ENCODE results near the gene NTSR1. TPM values are rescaled to one million over a fixed set of nuclear protein-coding genes. Genes with fewer than 3 reads are reported as not detected.
A peak's percentile ranks its signal among the peaks of the same experiment; 100 is the strongest.

Gene NTSR1
- total and polyA plus RNA-seq, 5 donors from 2014 or later = 0.11 to 0.37 TPM; not detected in 3

DNA sequence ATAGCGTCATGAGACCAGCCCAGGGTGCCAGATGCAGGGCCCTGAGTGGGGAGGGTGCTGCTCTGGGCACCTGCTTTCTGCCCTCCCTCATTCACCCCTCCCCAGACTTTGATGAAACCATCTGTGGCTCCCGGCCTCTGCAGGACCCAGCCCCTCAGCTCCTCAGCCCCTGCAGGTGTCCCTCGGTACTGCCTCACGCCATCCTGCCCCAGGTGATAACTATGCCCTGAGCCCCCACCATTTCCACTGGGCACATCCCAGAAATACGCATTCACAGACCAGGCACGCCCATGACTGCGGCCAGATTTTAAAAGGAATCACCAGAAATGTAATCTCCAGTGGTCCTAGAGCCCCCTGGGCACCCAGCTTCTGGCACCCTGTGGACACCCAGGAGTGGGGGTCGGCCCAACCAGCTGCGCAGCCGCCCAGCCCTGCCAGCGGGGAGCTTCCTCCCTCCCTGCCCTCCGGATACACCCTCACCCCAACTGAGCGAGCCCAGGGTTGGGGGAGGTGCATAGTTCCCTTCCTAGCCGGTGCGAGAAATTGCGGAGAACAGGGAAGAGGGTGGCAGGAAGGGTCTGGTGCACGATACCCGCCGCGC is 615 bp upstream of the NTSR1 start:
- Histone ChIP-seq H3K4me1 (ENCODE audit: control insufficient read depth, insufficient read depth, low read length, poor library complexity, severe bottlenecking) (peaks cover 25% of the 10 kb centered on the region), H3K27ac (ENCODE audit: insufficient read depth, low read length, poor library complexity, severe bottlenecking) (no peak overlapping the region), H3K36me3 (ENCODE audit: control insufficient read depth, insufficient read depth, low read length) (no peaks in the 10 kb centered on the region), H3K4me3 (ENCODE audit: low read depth, low read length) (no peak overlapping the region), H3K9me3 (ENCODE audit: control insufficient read depth in 2 of 2, low read length in 2 of 2) (no peaks in the 10 kb centered on the region), H3K27me3 (ENCODE audit: control insufficient read depth, insufficient read depth, low read length) (no peaks in the 10 kb centered on the region)
- Mint-ChIP-seq H3K27ac (no peak overlapping the region), H3K27me3 (peaks cover 29% of the 10 kb centered on the region), H3K36me3 (no peaks in the 10 kb centered on the region), H3K4me1 (peaks cover 4 to 19% (median 8%) of the 10 kb centered on the region in 4 donors), H3K4me3 (peak overlapping the region in 3 of 4 donors; percentile 62 to 81 (median 63)), H3K9me3 (peaks cover 0 to 2% (median 0%) of the 10 kb centered on the region in 7 donors)
- peak in 1 of 3 donors; percentile 20 for DNase-seq
- ATAC-seq (ENCODE audit: low read depth in 2 of 2) = no peak

DNA sequence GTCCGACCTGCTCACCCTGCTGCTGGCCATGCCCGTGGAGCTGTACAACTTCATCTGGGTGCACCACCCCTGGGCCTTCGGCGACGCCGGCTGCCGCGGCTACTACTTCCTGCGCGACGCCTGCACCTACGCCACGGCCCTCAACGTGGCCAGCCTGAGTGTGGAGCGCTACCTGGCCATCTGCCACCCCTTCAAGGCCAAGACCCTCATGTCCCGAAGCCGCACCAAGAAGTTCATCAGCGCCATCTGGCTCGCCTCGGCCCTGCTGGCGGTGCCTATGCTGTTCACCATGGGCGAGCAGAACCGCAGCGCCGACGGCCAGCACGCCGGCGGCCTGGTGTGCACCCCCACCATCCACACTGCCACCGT is 885 bp downstream of the NTSR1 start:
- ATAC-seq (ENCODE audit: low read depth in 2 of 2) = no peak
- Histone ChIP-seq H3K27ac (ENCODE audit: insufficient read depth, low read length, poor library complexity, severe bottlenecking) (no peak overlapping the region), H3K36me3 (ENCODE audit: control insufficient read depth, insufficient read depth, low read length) (no peaks in the 10 kb centered on the region), H3K4me3 (ENCODE audit: low read depth, low read length) (no peak overlapping the region), H3K4me1 (ENCODE audit: control insufficient read depth, insufficient read depth, low read length, poor library complexity, severe bottlenecking) (peaks cover 19% of the 10 kb centered on the region), H3K27me3 (ENCODE audit: control insufficient read depth, insufficient read depth, low read length) (no peaks in the 10 kb centered on the region), H3K9me3 (ENCODE audit: control insufficient read depth in 2 of 2, low read length in 2 of 2) (no peaks in the 10 kb centered on the region)
- no peak for DNase-seq
- Mint-ChIP-seq H3K27ac (no peak overlapping the region), H3K9me3 (peaks cover 0 to 2% (median 0%) of the 10 kb centered on the region in 7 donors), H3K4me1 (peaks cover 0 to 14% (median 4%) of the 10 kb centered on the region in 4 donors), H3K4me3 (peak overlapping the region in 2 of 4 donors; percentile 41 to 53), H3K36me3 (no peaks in the 10 kb centered on the region), H3K27me3 (peaks cover 29% of the 10 kb centered on the region)

DNA sequence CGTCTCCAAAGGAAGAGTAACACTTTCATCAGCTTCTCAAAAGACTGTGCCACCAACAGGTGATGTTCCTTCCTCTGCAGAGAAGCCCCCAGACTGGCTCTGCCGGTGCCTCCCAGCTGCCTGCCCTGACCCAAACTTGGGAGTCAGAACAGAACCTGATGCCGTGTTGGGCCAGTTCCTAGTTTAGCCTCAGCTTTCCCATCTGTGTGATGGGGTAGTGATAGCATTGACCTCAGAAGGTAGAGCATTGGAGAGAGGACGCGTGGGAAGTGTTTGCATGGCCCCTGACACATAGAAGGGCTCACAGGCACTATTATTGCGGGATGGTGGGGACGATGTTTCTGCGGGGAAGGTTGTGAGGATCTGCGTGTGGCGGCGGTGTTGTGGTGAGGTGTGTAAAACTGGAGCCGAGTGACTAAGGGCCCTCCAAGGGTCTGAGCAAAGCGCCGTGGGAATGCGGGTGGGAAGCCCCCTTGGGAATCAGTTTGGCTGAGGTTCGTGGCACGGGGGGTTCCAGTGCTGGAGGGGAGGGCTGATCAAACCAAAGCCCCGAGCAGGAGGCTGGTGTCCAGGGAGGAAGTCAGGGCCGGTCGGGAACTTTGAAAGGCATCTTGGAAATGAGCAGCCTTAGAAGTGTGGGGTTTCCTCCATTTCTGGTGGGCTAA is 1.7 kb downstream of the NTSR1 start:
- Histone ChIP-seq H3K4me1 (ENCODE audit: control insufficient read depth, insufficient read depth, low read length, poor library complexity, severe bottlenecking) (peaks cover 20% of the 10 kb centered on the region), H3K27me3 (ENCODE audit: control insufficient read depth, insufficient read depth, low read length) (no peaks in the 10 kb centered on the region), H3K4me3 (ENCODE audit: low read depth, low read length) (no peak overlapping the region), H3K36me3 (ENCODE audit: control insufficient read depth, insufficient read depth, low read length) (no peaks in the 10 kb centered on the region), H3K27ac (ENCODE audit: insufficient read depth, low read length, poor library complexity, severe bottlenecking) (no peak overlapping the region), H3K9me3 (ENCODE audit: control insufficient read depth in 2 of 2, low read length in 2 of 2) (no peaks in the 10 kb centered on the region)
- peaks cover 29% of the 10 kb centered on the region for H3K27me3 Mint-ChIP-seq
- H3K9me3 Mint-ChIP-seq = peaks cover 0 to 2% (median 0%) of the 10 kb centered on the region in 7 donors
- H3K4me1 Mint-ChIP-seq = peaks cover 0 to 16% (median 8%) of the 10 kb centered on the region in 4 donors
- H3K4me3 Mint-ChIP-seq = peak overlapping the region; percentile 21 to 71 (median 66)
- ATAC-seq (ENCODE audit: low read depth in 2 of 2) (no peak), DNase-seq (no peak)
- H3K27ac Mint-ChIP-seq = no peak overlapping the region
- no peaks in the 10 kb centered on the region for H3K36me3 Mint-ChIP-seq

DNA sequence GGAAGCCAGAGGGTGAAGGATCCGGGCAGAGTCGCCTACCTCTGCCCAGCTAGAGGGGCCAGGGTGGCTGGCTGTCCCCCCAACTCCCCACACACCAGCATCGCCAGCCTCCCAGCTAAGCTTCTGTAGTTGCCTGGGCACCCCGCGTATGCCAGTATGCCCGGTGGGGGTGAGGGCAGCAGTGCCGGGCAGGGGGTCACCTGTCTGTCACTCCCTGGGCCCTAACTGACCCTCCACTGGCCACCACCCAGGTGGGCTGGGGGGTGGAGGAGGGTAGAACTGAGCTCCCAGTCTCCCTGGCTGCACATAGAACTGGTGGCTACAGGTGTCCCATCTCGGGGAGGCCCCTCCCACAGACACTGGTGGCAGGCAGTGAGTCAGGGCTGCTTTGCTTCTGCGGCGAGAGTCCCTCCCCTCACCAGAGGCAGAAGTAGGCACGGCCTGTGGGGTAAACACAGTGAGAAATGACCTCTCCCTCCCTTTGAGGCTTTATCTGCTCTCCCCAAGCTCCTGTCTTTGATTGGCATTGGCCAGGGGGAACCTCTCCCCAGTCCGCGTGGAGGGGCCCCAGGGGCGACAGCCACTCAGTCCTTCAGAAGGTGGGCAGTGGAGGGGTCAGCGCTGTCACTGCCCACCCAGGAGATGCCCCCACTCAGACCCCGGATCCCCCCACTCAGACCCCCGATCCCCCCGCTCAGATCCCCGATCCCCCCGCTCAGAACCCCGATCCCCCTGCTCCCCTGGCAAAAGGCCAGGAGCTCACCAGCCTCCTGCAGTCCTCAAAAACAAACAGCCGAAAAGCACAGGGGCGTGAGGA is 2.5 kb downstream of the NTSR1 start:
- no peaks in the 10 kb centered on the region for H3K36me3 Mint-ChIP-seq

DNA sequence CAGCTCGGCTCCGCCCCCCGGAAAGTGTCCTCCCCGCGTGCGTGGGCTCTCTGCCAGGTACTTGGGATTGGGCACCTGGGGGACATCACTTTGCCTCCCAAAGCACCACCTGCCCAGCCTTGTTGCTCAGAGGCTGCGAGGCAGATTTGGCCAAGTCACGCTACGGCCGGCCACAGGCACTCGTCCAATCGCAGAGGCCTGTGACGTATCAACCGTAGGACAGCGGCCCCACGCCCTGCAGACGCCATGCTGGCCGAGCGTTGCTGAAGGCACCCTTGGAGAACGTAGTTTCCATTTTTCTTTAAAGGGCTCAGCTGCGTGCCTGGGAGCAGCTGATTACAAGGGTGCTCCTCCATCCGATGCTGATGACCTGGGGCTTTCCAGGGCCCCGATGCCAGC is 3.1 kb downstream of the NTSR1 start:
- H3K36me3 Mint-ChIP-seq = no peaks in the 10 kb centered on the region
- Histone ChIP-seq H3K27ac (ENCODE audit: insufficient read depth, low read length, poor library complexity, severe bottlenecking) (no peak overlapping the region), H3K4me3 (ENCODE audit: low read depth, low read length) (no peak overlapping the region), H3K9me3 (ENCODE audit: control insufficient read depth in 2 of 2, low read length in 2 of 2) (no peaks in the 10 kb centered on the region), H3K27me3 (ENCODE audit: control insufficient read depth, insufficient read depth, low read length) (no peaks in the 10 kb centered on the region), H3K4me1 (ENCODE audit: control insufficient read depth, insufficient read depth, low read length, poor library complexity, severe bottlenecking) (peaks cover 34% of the 10 kb centered on the region), H3K36me3 (ENCODE audit: control insufficient read depth, insufficient read depth, low read length) (no peaks in the 10 kb centered on the region)
- H3K4me1 Mint-ChIP-seq = peaks cover 8 to 28% (median 17%) of the 10 kb centered on the region in 4 donors
- no peak overlapping the region for H3K27ac Mint-ChIP-seq
- H3K27me3 Mint-ChIP-seq = peaks cover 28% of the 10 kb centered on the region
- ATAC-seq (ENCODE audit: low read depth in 2 of 2) = no peak
- no peak for DNase-seq
- peaks cover 0 to 2% (median 0%) of the 10 kb centered on the region in 7 donors for H3K9me3 Mint-ChIP-seq
- no peak overlapping the region for H3K4me3 Mint-ChIP-seq

More for the DNA sequence above, 2.5 kb downstream of the NTSR1 start:
- Histone ChIP-seq H3K4me3 (ENCODE audit: low read depth, low read length) (no peak overlapping the region), H3K27ac (ENCODE audit: insufficient read depth, low read length, poor library complexity, severe bottlenecking) (no peak overlapping the region), H3K27me3 (ENCODE audit: control insufficient read depth, insufficient read depth, low read length) (no peaks in the 10 kb centered on the region), H3K4me1 (ENCODE audit: control insufficient read depth, insufficient read depth, low read length, poor library complexity, severe bottlenecking) (peaks cover 28% of the 10 kb centered on the region), H3K36me3 (ENCODE audit: control insufficient read depth, insufficient read depth, low read length) (no peaks in the 10 kb centered on the region), H3K9me3 (ENCODE audit: control insufficient read depth in 2 of 2, low read length in 2 of 2) (no peaks in the 10 kb centered on the region)
- H3K27me3 Mint-ChIP-seq = peaks cover 29% of the 10 kb centered on the region
- H3K9me3 Mint-ChIP-seq = peaks cover 0 to 2% (median 0%) of the 10 kb centered on the region in 7 donors
- no peak for DNase-seq
- H3K4me1 Mint-ChIP-seq = peaks cover 3 to 22% (median 12%) of the 10 kb centered on the region in 4 donors
- no peak overlapping the region for H3K27ac Mint-ChIP-seq
- peak; percentile 59 to 82 for ATAC-seq (ENCODE audit: low read depth in 2 of 2)
- H3K4me3 Mint-ChIP-seq = no peak overlapping the region

DNA sequence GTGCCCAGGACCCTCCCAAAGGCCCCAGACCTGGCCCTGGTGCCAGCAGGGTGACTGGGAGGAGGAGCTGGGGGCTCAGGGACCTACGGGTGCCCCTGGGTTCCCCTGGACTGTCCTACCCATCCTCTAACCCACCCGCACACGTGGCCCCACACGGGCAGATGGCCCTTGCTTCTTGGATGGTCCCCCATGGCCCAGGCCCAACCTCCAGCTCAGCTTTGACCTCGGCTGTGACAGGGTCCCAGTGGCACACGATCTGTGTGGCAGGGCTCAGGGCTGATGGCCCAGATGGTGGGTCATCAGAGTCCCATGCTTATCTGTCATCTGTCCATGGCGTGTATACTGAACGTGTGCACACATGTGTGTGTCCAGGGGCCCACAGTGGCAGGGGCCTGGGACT is 4.0 kb downstream of the NTSR1 start:
- ATAC-seq (ENCODE audit: low read depth in 2 of 2) = no peak

DNA sequence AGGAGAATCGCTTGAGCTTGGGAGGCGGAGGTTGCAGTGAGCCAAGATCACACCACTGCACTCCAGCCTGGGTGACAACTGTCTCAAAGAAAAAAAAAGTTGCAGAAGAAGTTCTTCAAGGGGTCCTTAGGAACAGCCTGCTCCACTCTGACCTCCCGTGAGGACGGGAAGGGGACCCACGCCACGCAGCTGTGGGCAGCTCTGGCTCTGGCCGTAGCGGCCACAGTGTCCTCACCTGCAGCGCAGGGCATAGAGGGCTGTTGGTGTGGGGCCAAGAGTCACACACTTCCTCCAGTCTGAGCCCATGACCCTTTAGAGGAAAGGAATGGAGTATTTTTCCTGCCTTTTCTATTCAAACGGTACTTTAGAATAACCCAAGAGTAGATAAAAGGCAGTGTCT is 5.4 kb downstream of the NTSR1 start:
- Mint-ChIP-seq H3K27me3 (peaks cover 15% of the 10 kb centered on the region), H3K9me3 (peaks cover 0 to 2% (median 0%) of the 10 kb centered on the region in 7 donors), H3K4me1 (peaks cover 9 to 38% (median 18%) of the 10 kb centered on the region in 4 donors), H3K27ac (peak overlapping the region in 1 of 3 donors; percentile 55), H3K36me3 (no peaks in the 10 kb centered on the region), H3K4me3 (no peak overlapping the region)
- ATAC-seq (ENCODE audit: low read depth in 2 of 2) (no peak), DNase-seq (no peak)
- Histone ChIP-seq H3K4me3 (ENCODE audit: low read depth, low read length) (no peak overlapping the region), H3K36me3 (ENCODE audit: control insufficient read depth, insufficient read depth, low read length) (no peaks in the 10 kb centered on the region), H3K9me3 (ENCODE audit: control insufficient read depth in 2 of 2, low read length in 2 of 2) (no peaks in the 10 kb centered on the region), H3K27ac (ENCODE audit: insufficient read depth, low read length, poor library complexity, severe bottlenecking) (no peak overlapping the region), H3K27me3 (ENCODE audit: control insufficient read depth, insufficient read depth, low read length) (no peaks in the 10 kb centered on the region), H3K4me1 (ENCODE audit: control insufficient read depth, insufficient read depth, low read length, poor library complexity, severe bottlenecking) (peaks cover 28% of the 10 kb centered on the region)

More for the DNA sequence above, 4.0 kb downstream of the NTSR1 start:
- Mint-ChIP-seq H3K4me1 (peaks cover 9 to 34% (median 18%) of the 10 kb centered on the region in 4 donors), H3K27me3 (peaks cover 21% of the 10 kb centered on the region), H3K27ac (no peak overlapping the region), H3K4me3 (no peak overlapping the region), H3K36me3 (no peaks in the 10 kb centered on the region), H3K9me3 (peaks cover 0 to 2% (median 0%) of the 10 kb centered on the region in 7 donors)
- DNase-seq = no peak
- no peaks in the 10 kb centered on the region for H3K9me3 ChIP-seq (ENCODE audit: control insufficient read depth in 2 of 2, low read length in 2 of 2)
- peaks cover 40% of the 10 kb centered on the region for H3K4me1 ChIP-seq (ENCODE audit: control insufficient read depth, insufficient read depth, low read length, poor library complexity, severe bottlenecking)
- no peaks in the 10 kb centered on the region for H3K27me3 ChIP-seq (ENCODE audit: control insufficient read depth, insufficient read depth, low read length)
- no peak overlapping the region for H3K4me3 ChIP-seq (ENCODE audit: low read depth, low read length)
- no peaks in the 10 kb centered on the region for H3K36me3 ChIP-seq (ENCODE audit: control insufficient read depth, insufficient read depth, low read length)
- no peak overlapping the region for H3K27ac ChIP-seq (ENCODE audit: insufficient read depth, low read length, poor library complexity, severe bottlenecking)
